ENCODE data around the gene BHLHE23.

GRCh38 chr20:63048516-63049190 is 41.9 kb upstream of the BHLHE23 start:
- TF ChIP-seq MAX (IDR thresholded peaks at IDR 0.05) (no peak), CREB1 (IDR thresholded peaks at IDR 0.05; ENCODE audit: low read depth) (no peak), REST (IDR thresholded peaks at IDR 0.05; ENCODE audit: low read depth) (no peak), CEBPB (IDR thresholded peaks at IDR 0.05) (no peak), RAD21 (IDR thresholded peaks at IDR 0.05; ENCODE audit: low read depth) (no peak), EP300 (IDR thresholded peaks at IDR 0.05; ENCODE audit: borderline replicate concordance) (no peak), ZBTB7A (IDR thresholded peaks at IDR 0.05; ENCODE audit: low read depth) (no peak), YY1 (IDR thresholded peaks at IDR 0.05; ENCODE audit: low read depth) (no peak)
